Smooth muscle cell of the brain vasculature (primary cell): ENCODE results near the gene ELF4.

Source experiments
- DNase-seq: peaks from one replicate; pipeline ENCODE4 v3.0.0-alpha.2; 2012; ENCODE audit warnings: low read depth, low spot score

The ELF4 gene

GRCh38 chrX:130085551-130086446 lies 24.5 kb downstream of the ELF4 start:
- no peak for DNase-seq

- DNase-seq, result no peak
Observed at GRCh38 chrX:130084631-130085237, 25.6 kb downstream of the ELF4 start.

GRCh38 chrX:130083656-130084382 lies 26.5 kb downstream of the ELF4 start:
- no peak for DNase-seq

- DNase-seq, result no peak
Observed at GRCh38 chrX:130083107-130083490, 27.2 kb downstream of the ELF4 start.

GRCh38 chrX:130082244-130083106 lies 27.8 kb downstream of the ELF4 start:
- no peak for DNase-seq

GRCh38 chrX:130081421-130082045 lies 28.8 kb downstream of the ELF4 start:
- no peak for DNase-seq

- DNase-seq, result no peak
Observed at GRCh38 chrX:130080791-130081367, 29.4 kb downstream of the ELF4 start.

- DNase-seq, result peak; percentile 23
Observed at GRCh38 chrX:130079824-130080406, 30.4 kb downstream of the ELF4 start.

- no peak for DNase-seq
Observed at GRCh38 chrX:130075777-130076176, 34.5 kb downstream of the ELF4 start.

GRCh38 chrX:130072345-130072740 lies 38.0 kb downstream of the ELF4 start:
- no peak for DNase-seq

GRCh38 chrX:130071611-130072344 lies 38.5 kb downstream of the ELF4 start:
- DNase-seq, result no peak

GRCh38 chrX:130066975-130067615 lies 43.2 kb downstream of the ELF4 start:
- no peak for DNase-seq

- no peak for DNase-seq
Observed at GRCh38 chrX:130060122-130061069, 49.9 kb downstream of the ELF4 start.

- DNase-seq, result no peak
Observed at GRCh38 chrX:130058652-130059051, 51.6 kb downstream of the ELF4 start.

- no peak for DNase-seq
Observed at GRCh38 chrX:130057209-130057608, 53.1 kb downstream of the ELF4 start.

GRCh38 chrX:130055899-130056298 lies 54.4 kb downstream of the ELF4 start:
- DNase-seq, result no peak

- no peak for DNase-seq
Observed at GRCh38 chrX:130055103-130055502, 55.2 kb downstream of the ELF4 start.

- no peak for DNase-seq
Observed at GRCh38 chrX:130053236-130053635, 57.1 kb downstream of the ELF4 start.
